HUDEP-2 (cell line): ENCODE data around the gene PCDH10.
"Not testable (repeated sequence)": the region's sequence is repeated elsewhere in the genome, so short reads cannot be mapped to it uniquely, and the experiment has no call there.

Experiments
- DNase-seq, 76 experiments: peaks; one replicate each; lab custom pipeline; 2025; ENCODE audit not compliant: unreplicated experiment in 76 of 76; lab: John Stamatoyannopoulos, UW

The PCDH10 gene

GRCh38 chr4:133240451-133240850 lies 91.4 kb downstream of the PCDH10 start:
- DNase-seq, result not testable (repeated sequence)
